Body of pancreas (tissue), 4 donors: ENCODE data around the gene CAMTA1.

ENCODE experiments used
- CTCF ChIP-seq, 7 experiments: fragments of 450-650 bp in 4 of 7; fragments of 200-600 bp in 3 of 7; sonication (generic) in 3 of 7; IDR thresholded peaks; one replicate each; pipeline ENCODE4 v1.5.1; 2016 to 2019; ENCODE audit warnings: antibody characterized with exemption in 7 of 7
- POLR2A ChIP-seq, 3 donors: fragments of 450-650 bp; IDR thresholded peaks; one replicate each; pipeline ENCODE4 v1.6.1; 2016; ENCODE audit warnings: antibody characterized with exemption in 3 of 3, mild to moderate bottlenecking in 2 of 3

DNA sequence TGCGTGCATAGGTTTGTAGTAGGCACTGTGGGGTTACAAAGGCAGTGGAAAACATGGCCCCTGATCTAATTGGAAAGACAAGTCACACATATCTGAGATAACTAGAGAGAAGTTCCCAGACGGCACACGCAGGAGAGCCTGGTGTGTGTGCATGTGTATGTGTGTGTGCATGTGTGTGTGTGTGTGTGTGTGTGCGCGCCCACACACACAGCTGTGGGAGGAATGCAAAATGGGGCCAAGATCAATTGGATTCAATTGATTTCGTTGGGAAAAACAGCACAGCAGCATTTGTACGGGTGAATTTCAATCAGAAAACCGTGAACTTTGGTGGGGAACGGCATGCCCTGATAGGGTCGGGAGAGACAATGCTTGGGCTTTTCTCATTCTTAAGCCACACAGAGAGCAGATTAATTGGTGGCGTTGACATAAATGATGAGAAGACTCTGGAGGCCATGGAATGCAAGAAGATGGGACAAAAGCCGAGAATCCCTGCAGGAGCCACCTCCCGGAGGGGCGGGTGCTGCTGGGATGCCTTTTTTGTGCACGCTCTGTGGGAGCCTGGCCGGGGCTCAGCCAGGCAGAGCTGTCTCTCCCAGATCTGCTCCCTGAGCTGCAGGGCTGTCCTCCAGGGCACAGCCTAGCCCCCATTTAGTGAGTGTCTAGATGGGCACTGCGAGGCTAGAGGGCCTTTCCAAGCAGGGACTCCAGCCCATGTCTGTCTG, 322.0 kb downstream of the CAMTA1 start:
- no peak for TF ChIP-seq CTCF (IDR thresholded peaks at IDR 0.05)
- TF ChIP-seq POLR2A (IDR thresholded peaks at IDR 0.05) = no peak
